Omental fat pad (tissue), 4 donors: ENCODE data around the gene BRD8. TPM values are rescaled to one million over a fixed set of nuclear protein-coding genes. Genes with fewer than 3 reads are reported as not detected.

Experiments used
- ATAC-seq: fragments of 150-250 bp; one replicate; pipeline ENCODE4 v1.9.1; 2016; ENCODE audit warnings: mild to moderate bottlenecking, moderate library complexity; ENCODE audit not compliant: low FRiP score
- DNase-seq: peaks from one replicate; pipeline ENCODE4 v3.0.0-alpha.2; 2019; ENCODE audit warnings: low spot score
- CTCF ChIP-seq, 3 donors: fragments of 450-650 bp; IDR thresholded peaks; one replicate each; pipeline ENCODE4 v1.5.1; 2016 to 2017; ENCODE audit warnings: antibody characterized with exemption in 3 of 3, mild to moderate bottlenecking in 3 of 3, moderate library complexity in 2 of 3
- total RNA-seq, 4 donors: library from RNA; depleted of rRNA; stranded (reverse); fragments of >200 nt; gene quantifications; one replicate each; pipeline ENCODE4 v1.1.0, GENCODE V29; 2016

The BRD8 gene
- total RNA-seq, 4 donors from 2014 or later = 25.0 to 49.2 (median 29.0) TPM

GRCh38 chr5:138103319-138103637 is 75.2 kb downstream of the BRD8 start:
- DNase-seq (no peak), ATAC-seq (no peak)

GRCh38 chr5:138102454-138103318 is 75.7 kb downstream of the BRD8 start:
- TF ChIP-seq CTCF (IDR thresholded peaks at IDR 0.05) = no peak
- ATAC-seq (no peak), DNase-seq (no peak)

More at GRCh38 chr5:138103319-138103637, 75.2 kb downstream of the BRD8 start:
- no peak for TF ChIP-seq CTCF (IDR thresholded peaks at IDR 0.05)

- ATAC-seq = no peak
- no peak for DNase-seq
- TF ChIP-seq CTCF (IDR thresholded peaks at IDR 0.05) = no peak
Observed at GRCh38 chr5:138096997-138097828, 81.2 kb downstream of the BRD8 start.

GRCh38 chr5:138096363-138096762 is 82.1 kb downstream of the BRD8 start:
- TF ChIP-seq CTCF (IDR thresholded peaks at IDR 0.05) = no peak
- DNase-seq = no peak
- no peak for ATAC-seq

GRCh38 chr5:138095100-138095907 is 83.1 kb downstream of the BRD8 start:
- ATAC-seq (no peak), DNase-seq (no peak)
- no peak for TF ChIP-seq CTCF (IDR thresholded peaks at IDR 0.05)

GRCh38 chr5:138093036-138093435 is 85.4 kb downstream of the BRD8 start:
- no peak for DNase-seq
- no peak for ATAC-seq
- TF ChIP-seq CTCF (IDR thresholded peaks at IDR 0.05) = no peak
